ENCODE results near the gene PRKCB.

Gene PRKCB

DNA sequence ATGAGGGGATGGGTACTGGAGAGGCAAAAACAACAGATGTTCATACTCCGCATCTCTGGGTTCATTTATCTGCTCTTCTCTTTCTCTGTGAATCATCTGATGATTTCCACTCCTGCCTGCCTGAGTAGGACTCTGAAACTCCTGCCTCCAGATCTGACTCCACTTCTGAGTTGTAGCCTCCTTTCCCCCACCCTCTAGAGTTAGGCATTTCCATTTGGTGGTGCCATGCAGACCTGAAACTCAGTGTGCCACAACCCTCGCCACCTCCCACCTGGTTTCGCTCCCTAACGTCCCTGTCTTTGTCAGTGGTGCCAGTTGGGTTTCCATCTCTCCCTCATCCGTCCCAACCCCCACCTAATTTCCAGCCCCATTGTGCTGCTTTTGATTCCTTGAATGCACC, 126.2 kb downstream of the PRKCB start:
- ChIA-PET POLR2A (no interaction called here), CTCF (no interaction called here)

DNA sequence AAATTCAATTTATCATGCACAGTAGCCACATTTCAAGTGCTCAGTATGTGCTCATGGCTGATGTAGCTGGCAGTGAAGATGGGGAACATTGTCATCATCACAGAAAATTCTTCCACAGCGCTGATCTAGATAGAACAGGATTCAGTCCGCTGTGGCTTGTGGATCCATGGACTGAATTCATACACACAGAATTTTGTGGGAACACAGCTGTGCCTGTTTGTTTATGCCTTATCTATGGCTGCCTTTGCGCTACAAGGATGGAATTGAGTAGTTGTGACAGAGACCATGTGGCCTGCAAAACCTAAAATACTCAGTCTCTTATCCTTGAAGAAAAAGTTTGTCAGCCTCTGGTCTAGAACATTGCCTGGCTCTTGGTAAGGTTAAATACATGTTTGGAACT, 128.4 kb downstream of the PRKCB start:
- H3K27ac ChIP-seq (ENCODE audit: extremely low read depth, low read depth, low read length) = no peak overlapping the region
- H3K9me3 ChIP-seq (ENCODE audit: control insufficient read depth, insufficient read depth, low read depth, low read length) = no peaks in the 10 kb centered on the region
- no peak overlapping the region for H3K4me3 ChIP-seq (ENCODE audit: low read depth, low read length)
- no peaks in the 10 kb centered on the region for H3K36me3 ChIP-seq (ENCODE audit: control insufficient read depth in 2 of 2, insufficient read depth in 1 of 2, low read length in 2 of 2)
- ChIA-PET CTCF (no interaction called here), POLR2A (no interaction called here)
- H3K4me1 ChIP-seq (ENCODE audit: control insufficient read depth, insufficient read depth, low read length) = no peaks in the 10 kb centered on the region
- TF ChIP-seq, protein P1, sequence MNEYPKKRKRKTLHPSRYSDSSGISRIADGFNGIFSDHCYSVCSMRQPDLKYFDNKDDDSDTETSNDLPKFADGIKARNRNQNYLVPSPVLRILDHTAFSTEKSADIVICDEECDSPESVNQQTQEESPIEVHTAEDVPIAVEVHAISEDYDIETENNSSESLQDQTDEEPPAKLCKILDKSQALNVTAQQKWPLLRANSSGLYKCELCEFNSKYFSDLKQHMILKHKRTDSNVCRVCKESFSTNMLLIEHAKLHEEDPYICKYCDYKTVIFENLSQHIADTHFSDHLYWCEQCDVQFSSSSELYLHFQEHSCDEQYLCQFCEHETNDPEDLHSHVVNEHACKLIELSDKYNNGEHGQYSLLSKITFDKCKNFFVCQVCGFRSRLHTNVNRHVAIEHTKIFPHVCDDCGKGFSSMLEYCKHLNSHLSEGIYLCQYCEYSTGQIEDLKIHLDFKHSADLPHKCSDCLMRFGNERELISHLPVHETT (tag by site-specific recombination; IDR thresholded peaks at IDR 0.05) = no peak
- TF ChIP-seq ZNF37A (tag by site-specific recombination; IDR thresholded peaks at IDR 0.05) = no peak
- no peak for TF ChIP-seq ZNF341 (tag by site-specific recombination; IDR thresholded peaks at IDR 0.05; ENCODE audit: low read depth)
- TF ChIP-seq REPIN1 (tag by site-specific recombination; IDR thresholded peaks at IDR 0.05; ENCODE audit: low read depth) = no peak
- TF ChIP-seq ZNF23 (tag by site-specific recombination; IDR thresholded peaks at IDR 0.05; ENCODE audit: borderline replicate concordance) = no peak
- no peak for TF ChIP-seq ZNF324 (tag by site-specific recombination; IDR thresholded peaks at IDR 0.05)
- TF ChIP-seq, protein P2, sequence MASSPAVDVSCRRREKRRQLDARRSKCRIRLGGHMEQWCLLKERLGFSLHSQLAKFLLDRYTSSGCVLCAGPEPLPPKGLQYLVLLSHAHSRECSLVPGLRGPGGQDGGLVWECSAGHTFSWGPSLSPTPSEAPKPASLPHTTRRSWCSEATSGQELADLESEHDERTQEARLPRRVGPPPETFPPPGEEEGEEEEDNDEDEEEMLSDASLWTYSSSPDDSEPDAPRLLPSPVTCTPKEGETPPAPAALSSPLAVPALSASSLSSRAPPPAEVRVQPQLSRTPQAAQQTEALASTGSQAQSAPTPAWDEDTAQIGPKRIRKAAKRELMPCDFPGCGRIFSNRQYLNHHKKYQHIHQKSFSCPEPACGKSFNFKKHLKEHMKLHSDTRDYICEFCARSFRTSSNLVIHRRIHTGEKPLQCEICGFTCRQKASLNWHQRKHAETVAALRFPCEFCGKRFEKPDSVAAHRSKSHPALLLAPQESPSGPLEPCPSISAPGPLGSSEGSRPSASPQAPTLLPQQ (tag by site-specific recombination; IDR thresholded peaks at IDR 0.05) = no peak
- TF ChIP-seq ZNF791 (tag by site-specific recombination; IDR thresholded peaks at IDR 0.05) = no peak
- TF ChIP-seq, protein P3, sequence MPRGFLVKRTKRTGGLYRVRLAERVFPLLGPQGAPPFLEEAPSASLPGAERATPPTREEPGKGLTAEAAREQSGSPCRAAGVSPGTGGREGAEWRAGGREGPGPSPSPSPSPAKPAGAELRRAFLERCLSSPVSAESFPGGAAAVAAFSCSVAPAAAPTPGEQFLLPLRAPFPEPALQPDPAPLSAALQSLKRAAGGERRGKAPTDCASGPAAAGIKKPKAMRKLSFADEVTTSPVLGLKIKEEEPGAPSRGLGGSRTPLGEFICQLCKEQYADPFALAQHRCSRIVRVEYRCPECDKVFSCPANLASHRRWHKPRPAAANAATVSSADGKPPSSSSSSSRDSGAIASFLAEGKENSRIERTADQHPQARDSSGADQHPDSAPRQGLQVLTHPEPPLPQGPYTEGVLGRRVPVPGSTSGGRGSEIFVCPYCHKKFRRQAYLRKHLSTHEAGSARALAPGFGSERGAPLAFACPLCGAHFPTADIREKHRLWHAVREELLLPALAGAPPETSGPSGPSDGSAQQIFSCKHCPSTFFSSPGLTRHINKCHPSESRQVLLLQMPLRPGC (tag by site-specific recombination; IDR thresholded peaks at IDR 0.05) = no peak
- TF ChIP-seq, protein P4, sequence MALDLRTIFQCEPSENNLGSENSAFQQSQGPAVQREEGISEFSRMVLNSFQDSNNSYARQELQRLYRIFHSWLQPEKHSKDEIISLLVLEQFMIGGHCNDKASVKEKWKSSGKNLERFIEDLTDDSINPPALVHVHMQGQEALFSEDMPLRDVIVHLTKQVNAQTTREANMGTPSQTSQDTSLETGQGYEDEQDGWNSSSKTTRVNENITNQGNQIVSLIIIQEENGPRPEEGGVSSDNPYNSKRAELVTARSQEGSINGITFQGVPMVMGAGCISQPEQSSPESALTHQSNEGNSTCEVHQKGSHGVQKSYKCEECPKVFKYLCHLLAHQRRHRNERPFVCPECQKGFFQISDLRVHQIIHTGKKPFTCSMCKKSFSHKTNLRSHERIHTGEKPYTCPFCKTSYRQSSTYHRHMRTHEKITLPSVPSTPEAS (tag by site-specific recombination; IDR thresholded peaks at IDR 0.05) = no peak
- TF ChIP-seq ZNF48 (tag by site-specific recombination; IDR thresholded peaks at IDR 0.05) = no peak

More for the DNA sequence above, 126.2 kb downstream of the PRKCB start:
- H3K36me3 ChIP-seq (ENCODE audit: control insufficient read depth in 2 of 2, insufficient read depth in 1 of 2, low read length in 2 of 2) = no peaks in the 10 kb centered on the region
- H3K4me1 ChIP-seq (ENCODE audit: control insufficient read depth, insufficient read depth, low read length) = no peaks in the 10 kb centered on the region
- H3K4me3 ChIP-seq (ENCODE audit: low read depth, low read length) = no peak overlapping the region
- no peak overlapping the region for H3K27ac ChIP-seq (ENCODE audit: extremely low read depth, low read depth, low read length)
- TF ChIP-seq, protein P5, sequence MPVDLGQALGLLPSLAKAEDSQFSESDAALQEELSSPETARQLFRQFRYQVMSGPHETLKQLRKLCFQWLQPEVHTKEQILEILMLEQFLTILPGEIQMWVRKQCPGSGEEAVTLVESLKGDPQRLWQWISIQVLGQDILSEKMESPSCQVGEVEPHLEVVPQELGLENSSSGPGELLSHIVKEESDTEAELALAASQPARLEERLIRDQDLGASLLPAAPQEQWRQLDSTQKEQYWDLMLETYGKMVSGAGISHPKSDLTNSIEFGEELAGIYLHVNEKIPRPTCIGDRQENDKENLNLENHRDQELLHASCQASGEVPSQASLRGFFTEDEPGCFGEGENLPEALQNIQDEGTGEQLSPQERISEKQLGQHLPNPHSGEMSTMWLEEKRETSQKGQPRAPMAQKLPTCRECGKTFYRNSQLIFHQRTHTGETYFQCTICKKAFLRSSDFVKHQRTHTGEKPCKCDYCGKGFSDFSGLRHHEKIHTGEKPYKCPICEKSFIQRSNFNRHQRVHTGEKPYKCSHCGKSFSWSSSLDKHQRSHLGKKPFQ (tag by site-specific recombination; IDR thresholded peaks at IDR 0.05) = no peak
- TF ChIP-seq GFI1B (tag by site-specific recombination; IDR thresholded peaks at IDR 0.05) (no peak), ZNF112 (tag by site-specific recombination; IDR thresholded peaks at IDR 0.05) (no peak), YY1 (tag by site-specific recombination; IDR thresholded peaks at IDR 0.05) (no peak), ZNF785 (tag by site-specific recombination; IDR thresholded peaks at IDR 0.05) (no peak), KLF7 (tag by site-specific recombination; IDR thresholded peaks at IDR 0.05; ENCODE audit: borderline replicate concordance) (no peak), ZBTB21 (tag by site-specific recombination; IDR thresholded peaks at IDR 0.05) (no peak), ZNF585B (tag by site-specific recombination; IDR thresholded peaks at IDR 0.05) (no peak), ZNF391 (tag by site-specific recombination; IDR thresholded peaks at IDR 0.05; ENCODE audit: borderline replicate concordance, low read depth) (no peak), ZSCAN16 (tag by site-specific recombination; IDR thresholded peaks at IDR 0.05) (no peak), ZBTB20 (tag by site-specific recombination; IDR thresholded peaks at IDR 0.05) (no peak), MZF1 (tag by site-specific recombination; IDR thresholded peaks at IDR 0.05; ENCODE audit: borderline replicate concordance) (no peak), ZNF76 (tag by site-specific recombination; IDR thresholded peaks at IDR 0.05; ENCODE audit: borderline replicate concordance, low read depth) (no peak), SP2 (tag by site-specific recombination; IDR thresholded peaks at IDR 0.05) (no peak)
- TF ChIP-seq, protein P6, sequence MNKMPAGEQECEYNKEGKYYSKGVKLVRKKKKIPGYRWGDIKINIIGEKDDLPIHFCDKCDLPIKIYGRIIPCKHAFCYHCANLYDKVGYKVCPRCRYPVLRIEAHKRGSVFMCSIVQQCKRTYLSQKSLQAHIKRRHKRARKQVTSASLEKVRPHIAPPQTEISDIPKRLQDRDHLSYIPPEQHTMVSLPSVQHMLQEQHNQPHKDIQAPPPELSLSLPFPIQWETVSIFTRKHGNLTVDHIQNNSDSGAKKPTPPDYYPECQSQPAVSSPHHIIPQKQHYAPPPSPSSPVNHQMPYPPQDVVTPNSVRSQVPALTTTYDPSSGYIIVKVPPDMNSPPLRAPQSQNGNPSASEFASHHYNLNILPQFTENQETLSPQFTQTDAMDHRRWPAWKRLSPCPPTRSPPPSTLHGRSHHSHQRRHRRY (tag by site-specific recombination; IDR thresholded peaks at IDR 0.05) = no peak
- TF ChIP-seq, protein P2 (tag by site-specific recombination; IDR thresholded peaks at IDR 0.05) = no peak
- TF ChIP-seq, protein P7, sequence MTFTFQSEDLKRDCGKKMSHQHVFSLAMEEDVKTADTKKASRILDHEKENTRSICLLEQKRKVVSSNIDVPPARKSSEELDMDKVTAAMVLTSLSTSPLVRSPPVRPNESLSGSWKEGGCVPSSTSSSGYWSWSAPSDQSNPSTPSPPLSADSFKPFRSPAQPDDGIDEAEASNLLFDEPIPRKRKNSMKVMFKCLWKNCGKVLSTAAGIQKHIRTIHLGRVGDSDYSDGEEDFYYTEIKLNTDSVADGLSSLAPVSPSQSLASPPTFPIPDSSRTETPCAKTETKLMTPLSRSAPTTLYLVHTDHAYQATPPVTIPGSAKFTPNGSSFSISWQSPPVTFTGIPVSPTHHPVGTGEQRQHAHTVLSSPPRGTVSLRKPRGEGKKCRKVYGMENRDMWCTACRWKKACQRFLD (tag by site-specific recombination; IDR thresholded peaks at IDR 0.05) = no peak
- TF ChIP-seq, protein P1 (tag by site-specific recombination; IDR thresholded peaks at IDR 0.05) = no peak
- H3K9me3 ChIP-seq (ENCODE audit: control insufficient read depth, insufficient read depth, low read depth, low read length) = no peaks in the 10 kb centered on the region

Measured in HEK293 (cell line).